Tongue (tissue), 3 donors: ENCODE data around the gene PRSS36. TPM values are rescaled to one million over a fixed set of nuclear protein-coding genes. Genes with fewer than 3 reads are reported as not detected.
A peak's percentile ranks its signal among the peaks of the same experiment; 100 is the strongest.

Experiments
- DNase-seq: peaks from one replicate; pipeline ENCODE4 v3.0.0-alpha.2; 2015
- small RNA-seq: library from RNA; depleted of rRNA; stranded (forward); fragments of <200 nt; gene quantifications from one replicate; pipeline ENCODE3, GENCODE V24; 2014; ENCODE audit warnings: low replicate concordance
- total RNA-seq: library from RNA; depleted of rRNA; stranded (reverse); fragments of >200 nt; gene quantifications from one replicate; pipeline ENCODE4 v1.2.3, GENCODE V29; 2014

Gene PRSS36
- total RNA-seq, 1 donor from 2014 or later: not detected

DNA sequence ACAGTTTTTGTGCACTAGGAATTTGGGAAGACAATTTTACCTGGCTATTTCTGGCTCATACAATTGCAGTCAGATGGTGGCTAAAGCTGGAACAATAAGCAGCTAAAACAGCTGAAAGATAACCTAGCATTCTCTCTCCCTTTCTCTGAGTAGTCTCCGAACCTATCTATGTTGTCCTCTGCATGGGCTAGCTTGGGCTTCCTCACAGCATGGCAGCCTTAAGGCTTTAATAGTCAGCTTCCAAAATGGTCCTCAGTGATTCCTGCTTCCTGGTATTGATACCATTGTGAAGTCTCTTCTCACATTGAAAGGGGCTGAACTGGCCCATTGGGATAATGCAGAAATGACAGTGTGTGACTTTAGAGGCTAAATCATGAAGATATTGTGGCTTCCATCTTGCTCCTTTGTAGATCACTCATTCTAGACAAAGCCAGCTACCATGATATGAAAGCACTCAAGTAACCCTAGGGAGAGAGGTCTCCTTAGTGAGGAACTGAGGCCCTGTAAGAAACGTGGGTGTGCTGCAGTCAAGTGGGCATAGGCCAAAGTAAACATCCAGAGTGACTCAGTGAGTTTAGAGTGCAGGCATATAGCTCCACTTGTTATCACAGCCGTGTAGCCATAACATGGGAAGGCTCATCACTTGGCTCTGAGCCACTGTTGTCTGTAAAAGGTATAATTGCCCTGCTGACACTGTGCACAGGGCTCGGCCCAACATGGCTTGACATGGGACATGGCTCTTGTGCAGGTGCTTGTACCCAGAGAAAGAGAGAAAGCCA lies 49.8 kb downstream of the PRSS36 start:
- no peak for DNase-seq

- peak; percentile 97 for DNase-seq
These were observed 55.3 kb downstream of the PRSS36 start, which contains the start of gene VKORC1 for GRCh38 chr16:31094424-31095120. Gene VKORC1, minus strand, starts transcription at chr16:31094797. Its CDS starts 68 bp downstream, at chr16:31094729.

- peak; percentile 29 for DNase-seq
These were observed 55.8 kb downstream of the PRSS36 start for GRCh38 chr16:31094088-31094423.

GRCh38 chr16:31093132-31093703 lies 56.6 kb downstream of the PRSS36 start:
- DNase-seq: peak; percentile 53

DNA sequence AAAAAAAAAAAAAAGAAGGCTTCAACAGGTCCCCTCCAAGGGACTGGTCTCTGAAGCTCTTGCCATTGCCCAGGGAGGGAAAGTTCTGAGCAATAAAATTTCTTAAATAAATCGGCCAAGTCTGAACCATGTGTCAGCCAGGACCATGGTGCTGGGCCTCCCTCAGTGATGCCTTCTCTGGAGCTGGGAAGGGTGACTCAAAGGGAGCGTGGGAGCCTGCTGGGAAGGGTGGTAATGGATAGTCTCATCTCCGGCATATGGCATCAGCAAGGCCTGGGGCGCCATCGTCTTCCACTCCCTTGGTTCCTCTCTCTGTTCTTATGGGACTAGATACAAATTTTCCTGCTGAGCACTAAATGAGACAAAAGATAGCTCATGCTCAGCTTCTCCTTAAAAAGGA lies 57.5 kb downstream of the PRSS36 start:
- no peak for DNase-seq

DNA sequence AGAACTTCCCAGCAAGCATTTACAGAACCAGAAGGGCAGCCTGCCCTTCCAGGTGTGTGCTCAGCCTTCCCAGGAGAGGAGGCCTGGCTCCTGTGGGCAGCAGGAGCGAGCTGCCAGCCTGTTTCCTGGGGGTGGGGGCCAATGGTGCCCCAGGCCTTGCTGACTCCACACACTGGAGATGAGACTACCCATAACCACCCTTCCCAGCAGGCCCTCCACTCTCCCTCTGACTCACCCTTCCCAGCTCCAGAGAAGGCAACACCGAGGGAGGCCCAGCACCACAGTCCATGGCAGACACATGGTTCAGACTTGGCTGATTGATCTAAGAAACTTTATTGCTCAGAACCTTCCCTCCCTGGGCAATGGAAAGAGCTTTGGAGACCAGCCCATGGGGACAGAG lies 59.3 kb downstream of the PRSS36 start:
- DNase-seq: no peak

DNA sequence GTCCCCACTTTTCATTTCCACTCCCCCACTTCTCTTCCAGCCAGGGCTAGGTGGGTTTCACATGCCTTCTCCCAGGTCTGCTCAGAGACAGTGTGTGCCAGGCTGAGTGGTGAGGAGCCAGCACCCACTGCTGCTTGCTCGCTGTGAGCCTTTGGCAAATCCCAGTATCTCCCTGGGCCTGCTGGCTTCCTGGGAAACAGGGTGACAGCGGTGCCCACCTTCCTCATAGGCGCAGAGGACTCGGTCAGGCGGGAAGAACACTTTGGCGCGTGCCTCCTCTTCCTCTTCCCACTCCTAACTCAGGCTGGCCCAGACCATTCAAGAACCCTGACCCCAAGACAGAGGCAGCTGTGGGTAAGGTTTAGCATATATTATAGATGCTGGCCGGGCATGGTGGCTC lies 60.7 kb downstream of the PRSS36 start:
- no peak for DNase-seq

Small RNAs within 50 kb of the gene (small RNA-seq; reads per million reads assigned to genes)
- not detected for gene AC009088.4
- not detected for gene NDUFA3P6

Other genes starting within 250 kb of the PRSS36 start
- 9.3 TPM for gene FBXL19, start 226.5 kb downstream of the PRSS36 start, total RNA-seq
- gene ORAI3, start 201.0 kb downstream of the PRSS36 start, total RNA-seq: 15.7 TPM
- gene SETD1A, start 192.3 kb downstream of the PRSS36 start, total RNA-seq: 4.6 TPM
- 15.9 TPM for gene HSD3B7, start 164.9 kb downstream of the PRSS36 start, total RNA-seq
- 0.92 TPM for gene STX1B, start 139.4 kb downstream of the PRSS36 start, total RNA-seq
- gene STX4, start 116.5 kb downstream of the PRSS36 start, total RNA-seq: 26.8 TPM
- gene ZNF668, start 75.8 kb downstream of the PRSS36 start, total RNA-seq: 5.0 TPM
- gene ZNF646, start 75.6 kb downstream of the PRSS36 start, total RNA-seq: 14.7 TPM
- gene PRSS53, start 61.1 kb downstream of the PRSS36 start, total RNA-seq: 2.9 TPM
- gene VKORC1, start 55.3 kb downstream of the PRSS36 start, total RNA-seq: 64.2 TPM
- 13.0 TPM for gene BCKDK, start 41.7 kb downstream of the PRSS36 start, total RNA-seq
- gene KAT8, start 32.4 kb downstream of the PRSS36 start, total RNA-seq: 55.5 TPM
- 17.6 TPM for gene PRSS8, start 14.3 kb downstream of the PRSS36 start, total RNA-seq
- gene FUS, start 30.1 kb upstream of the PRSS36 start, total RNA-seq: 82.2 TPM
- gene PYCARD, start 52.7 kb upstream of the PRSS36 start, total RNA-seq: 15.2 TPM
- gene TRIM72, start 64.1 kb upstream of the PRSS36 start, total RNA-seq: 117 TPM
- gene PYDC1, start 67.1 kb upstream of the PRSS36 start, total RNA-seq: not detected
- 4.1 TPM for gene ITGAM, start 109.9 kb upstream of the PRSS36 start, total RNA-seq
- gene ITGAX, start 205.1 kb upstream of the PRSS36 start, total RNA-seq: 2.7 TPM
- not detected for gene ITGAD, start 243.3 kb upstream of the PRSS36 start, total RNA-seq